Left ventricle myocardium inferior (tissue), 1 donor: Measurements from ENCODE around the gene NPTXR. TPM values are rescaled to one million over a fixed set of nuclear protein-coding genes. Genes with fewer than 3 reads are reported as not detected.

Experiments
- DNase-seq: peaks from one replicate; pipeline ENCODE4 v3.0.0-alpha.2; 2020
- H3K27ac ChIP-seq: fragments of 200-600 bp; replicated peaks from 2 replicates; pipeline ENCODE4 v1.8.0; 2021
- H3K27me3 ChIP-seq: fragments of 200-600 bp; 2 replicates; pipeline ENCODE4 v1.8.0; 2021; ENCODE audit warnings: low read depth
- H3K36me3 ChIP-seq: fragments of 200-600 bp; 2 replicates; pipeline ENCODE4 v1.8.0; 2021
- H3K4me1 ChIP-seq: fragments of 200-600 bp; 2 replicates; pipeline ENCODE4 v1.8.0; 2021
- H3K4me3 ChIP-seq: fragments of 200-600 bp; 2 replicates; pipeline ENCODE4 v1.8.0; 2021; ENCODE audit warnings: mild to moderate bottlenecking, moderate library complexity
- H3K9me3 ChIP-seq: fragments of 200-600 bp; replicated peaks from 2 replicates; pipeline ENCODE4 v1.8.0; 2021
- CTCF ChIP-seq: fragments of 200-600 bp; IDR thresholded peaks from 2 replicates; pipeline ENCODE4 v1.8.0; 2021; ENCODE audit warnings: antibody characterized with exemption, mild to moderate bottlenecking, borderline replicate concordance
- intact Hi-C: fragments of 100-400 bp; cut with micrococcal nuclease; formaldehyde crosslinking; loops from one replicate; pipeline ENCODE4 v1.11.0; 2022
- total RNA-seq: library from RNA; stranded (reverse); fragmentation: NEBNext Ultra II Directional; extraction: Animal tissue kit (Norgen Biotek cat#: 25700); gene quantifications from one replicate; pipeline ENCODE4 v1.2.1, GENCODE V29; 2021
- donor health status: DM: no; HTN: yes; CAD: no; lungs with severe emphysema.

NPTXR gene
- total RNA-seq, 1 donor from 2014 or later, result 23.3 TPM

- no peak for TF ChIP-seq CTCF
- Histone ChIP-seq H3K27ac (no peak overlapping the region), H3K36me3 (peaks cover 3% of the 10 kb centered on the region), H3K9me3 (no peaks in the 10 kb centered on the region), H3K27me3 (no peaks in the 10 kb centered on the region), H3K4me3 (no peak overlapping the region), H3K4me1 (no peaks in the 10 kb centered on the region)
- intact Hi-C loops, result no loop called here
- DNase-seq, result no peak
Measured at GRCh38 chr22:38823076-38823475, 20.8 kb downstream of the NPTXR start.

- no peaks in the 10 kb centered on the region for H3K9me3 ChIP-seq
- intact Hi-C loops, result no loop called here
- H3K4me1 ChIP-seq, result no peaks in the 10 kb centered on the region
- H3K27me3 ChIP-seq, result no peaks in the 10 kb centered on the region
- H3K4me3 ChIP-seq, result no peak overlapping the region
- DNase-seq, result no peak
- no peak for TF ChIP-seq CTCF
- no peak overlapping the region for H3K27ac ChIP-seq
- H3K36me3 ChIP-seq, result no peaks in the 10 kb centered on the region
Measured at GRCh38 chr22:38820020-38820419, 23.8 kb downstream of the NPTXR start.

GRCh38 chr22:38819387-38819940 lies 24.4 kb downstream of the NPTXR start:
- intact Hi-C loops, result no loop called here
- DNase-seq, result no peak
- H3K4me1 ChIP-seq, result no peaks in the 10 kb centered on the region
- no peak for TF ChIP-seq CTCF
- no peak overlapping the region for H3K27ac ChIP-seq
- no peaks in the 10 kb centered on the region for H3K9me3 ChIP-seq
- H3K36me3 ChIP-seq, result no peaks in the 10 kb centered on the region
- no peak overlapping the region for H3K4me3 ChIP-seq
- no peaks in the 10 kb centered on the region for H3K27me3 ChIP-seq

GRCh38 chr22:38817196-38817595 lies 26.6 kb downstream of the NPTXR start:
- H3K4me1 ChIP-seq, result no peaks in the 10 kb centered on the region

GRCh38 chr22:38815842-38816241 lies 28.0 kb downstream of the NPTXR start:
- no peaks in the 10 kb centered on the region for H3K4me1 ChIP-seq
- TF ChIP-seq CTCF, result no peak
- peaks cover 4% of the 10 kb centered on the region for H3K27me3 ChIP-seq
- DNase-seq, result no peak
- intact Hi-C loops, result no loop called here
- H3K27ac ChIP-seq, result no peak overlapping the region
- H3K9me3 ChIP-seq, result no peaks in the 10 kb centered on the region
- H3K4me3 ChIP-seq, result no peak overlapping the region
- H3K36me3 ChIP-seq, result no peaks in the 10 kb centered on the region

More at GRCh38 chr22:38817196-38817595, 26.6 kb downstream of the NPTXR start:
- intact Hi-C loops, result no loop called here
- no peaks in the 10 kb centered on the region for H3K36me3 ChIP-seq
- H3K27ac ChIP-seq, result no peak overlapping the region
- no peak for DNase-seq
- H3K4me3 ChIP-seq, result no peak overlapping the region
- peaks cover 4% of the 10 kb centered on the region for H3K27me3 ChIP-seq
- H3K9me3 ChIP-seq, result no peaks in the 10 kb centered on the region
- no peak for TF ChIP-seq CTCF
